ENCODE measurements around the gene C8G.

C8G gene

DNA sequence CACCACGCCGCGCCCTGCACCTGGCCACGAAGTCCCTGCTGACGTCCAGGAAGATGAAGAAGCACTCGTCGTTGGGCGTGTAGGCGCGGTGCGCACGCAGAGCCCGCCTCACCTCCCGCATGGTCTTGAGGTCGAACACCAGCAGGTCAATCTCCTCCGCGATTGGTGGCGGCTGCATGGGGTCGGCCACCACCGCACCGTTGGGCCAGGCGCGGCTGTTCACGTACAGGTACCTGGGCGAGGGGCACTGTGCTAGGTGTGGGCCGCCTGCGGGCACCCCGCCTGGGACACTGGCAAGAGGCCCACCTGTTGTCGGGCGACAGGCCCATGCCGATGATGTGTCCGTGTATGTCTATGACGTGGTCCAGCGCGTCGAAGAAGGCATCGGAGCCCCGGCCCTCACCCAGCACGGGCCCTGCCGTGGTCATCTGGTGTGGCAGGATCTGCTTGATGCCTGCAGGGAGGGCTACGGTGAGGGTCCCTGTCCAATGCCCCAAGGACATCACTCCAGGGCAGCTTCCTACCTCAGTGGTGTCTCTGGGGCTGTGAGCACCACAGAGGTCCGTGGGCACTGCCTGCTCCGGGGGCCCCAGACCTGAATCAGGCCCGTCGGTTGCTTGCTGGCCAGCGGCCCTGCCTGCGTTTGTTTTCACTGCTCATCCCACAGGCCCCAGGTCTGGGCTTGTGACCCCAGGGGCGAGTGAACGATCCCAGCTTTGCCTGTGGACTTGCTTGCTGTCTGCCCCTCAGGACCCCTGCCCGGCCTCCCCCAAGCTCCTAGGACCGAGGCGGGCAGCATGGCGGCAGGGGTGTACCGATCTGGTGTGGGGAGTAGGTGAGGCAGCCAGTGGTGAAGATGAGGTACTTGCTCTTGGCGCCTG is 3.6 kb upstream of the C8G start:
- no peak for DNase-seq (ENCODE audit: low read depth in 2 of 2)

DNA sequence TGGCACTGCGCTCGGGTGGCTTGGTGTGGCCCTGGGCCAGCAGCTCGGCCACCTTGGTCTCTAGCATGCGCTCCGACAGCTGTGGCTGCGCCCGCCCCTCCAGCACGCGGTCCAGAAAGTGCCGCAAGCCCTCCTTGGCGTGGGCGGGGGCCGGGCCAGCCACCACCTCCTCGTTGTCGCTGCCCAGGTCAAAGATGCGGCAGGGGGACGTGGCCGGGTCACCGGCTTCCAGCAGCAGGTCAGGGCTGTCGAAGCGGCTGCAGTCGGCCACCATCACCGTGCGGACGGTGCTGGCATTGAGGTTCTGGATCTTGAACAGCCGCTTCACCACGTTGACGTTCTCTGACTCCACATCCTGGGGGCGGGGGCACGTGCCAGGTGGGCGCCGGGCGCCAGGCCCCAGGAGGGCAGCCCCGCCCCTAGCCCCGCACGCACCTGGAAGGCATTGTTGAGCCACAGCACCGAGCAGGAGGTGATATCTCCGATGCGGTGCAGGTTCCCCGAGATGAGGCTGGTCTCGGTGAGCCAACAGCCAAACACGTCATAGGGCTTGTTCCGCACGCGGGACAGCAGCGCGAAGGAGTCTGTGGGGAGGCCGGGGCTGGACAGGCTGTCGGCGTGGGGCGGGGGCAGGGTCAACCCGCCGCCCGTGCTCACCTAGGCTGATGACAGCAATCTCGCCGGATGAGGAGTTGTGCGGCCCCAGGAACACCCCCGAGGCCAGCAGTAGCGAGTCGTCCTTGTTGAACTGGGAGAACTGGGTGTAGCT is 2.7 kb upstream of the C8G start:
- no peak for DNase-seq (ENCODE audit: low read depth in 2 of 2)

DNA sequence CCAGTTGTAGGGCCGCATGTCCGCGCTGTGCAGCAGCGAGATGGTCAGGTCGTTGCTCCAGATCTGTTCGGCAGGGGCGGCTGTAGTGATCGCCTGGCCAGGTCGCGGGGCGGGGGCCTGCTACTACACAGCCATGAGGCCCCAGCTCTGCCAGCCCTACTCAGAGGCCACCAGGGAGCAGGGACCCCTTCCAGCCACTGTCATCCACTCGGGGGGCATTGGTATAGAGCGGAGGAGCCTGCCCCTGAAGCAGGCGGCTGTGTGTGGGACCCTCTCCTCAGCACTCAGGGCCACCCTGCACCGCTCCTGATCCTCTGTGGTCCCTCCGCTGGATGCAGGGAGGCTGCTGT is 2.2 kb upstream of the C8G start:
- no peak for DNase-seq (ENCODE audit: low read depth in 2 of 2)

DNA sequence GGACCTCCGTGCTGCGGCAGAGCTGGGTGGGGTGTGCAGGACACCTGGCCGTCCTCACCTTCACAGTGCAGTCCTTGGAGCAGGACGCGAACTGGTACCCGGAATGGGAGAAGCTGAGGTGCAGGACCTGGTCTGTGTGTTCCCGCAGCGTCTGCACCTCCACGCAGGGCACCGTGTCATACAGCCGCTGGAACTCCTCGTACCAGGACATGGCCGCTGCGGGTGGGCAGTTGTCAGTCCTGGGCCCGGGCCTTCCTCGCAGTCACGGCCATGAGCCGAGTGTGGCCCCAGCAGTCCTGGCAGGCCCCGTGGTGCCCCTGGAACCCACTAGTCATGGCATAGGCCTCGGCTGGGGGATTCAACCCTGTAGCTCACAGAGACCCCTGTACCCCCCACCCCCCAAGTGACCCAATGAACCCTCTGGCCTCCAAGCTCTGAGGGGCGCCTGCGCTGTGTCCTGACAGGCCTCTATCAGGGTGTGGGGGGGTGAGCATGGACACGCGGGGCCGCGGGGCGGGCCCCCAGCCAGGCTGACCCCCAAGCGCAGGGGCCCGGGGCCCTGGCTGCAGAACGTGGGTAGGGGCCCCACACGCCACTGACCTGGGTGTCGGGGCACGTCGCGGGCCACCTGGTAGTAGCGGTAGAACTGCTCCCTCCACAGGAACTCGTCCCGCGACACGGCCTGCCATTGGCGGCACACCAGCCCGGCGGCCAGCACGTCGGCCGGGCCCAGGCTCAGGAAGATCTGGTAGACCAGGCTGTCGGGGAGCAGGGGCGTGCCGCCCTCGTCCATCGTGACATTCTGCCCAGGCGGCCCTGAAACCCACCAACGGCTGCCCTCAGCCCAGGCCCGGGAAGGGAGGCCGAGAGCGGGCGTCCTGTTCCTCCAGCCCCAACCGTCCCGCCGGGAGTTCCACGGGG is 1.5 kb upstream of the C8G start:
- DNase-seq (ENCODE audit: low read depth in 2 of 2): no peak

DNA sequence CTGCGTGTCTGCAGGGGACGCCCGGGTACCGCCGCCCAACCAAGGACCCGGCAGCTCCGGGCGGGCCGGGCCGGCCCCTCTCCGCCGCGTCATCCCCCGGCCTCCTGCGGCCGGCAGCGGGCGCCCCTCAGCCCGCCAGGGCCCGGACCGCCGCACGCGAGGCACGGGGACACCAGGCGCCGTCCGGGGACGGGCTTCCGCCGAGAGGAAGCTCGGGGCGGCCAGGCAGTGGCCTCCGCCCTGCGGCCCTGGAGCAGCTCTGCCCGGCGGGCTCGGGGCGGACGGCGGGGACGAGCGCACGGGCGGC is 878 bp upstream of the C8G start:
- DNase-seq (ENCODE audit: low read depth in 2 of 2): no peak

DNA sequence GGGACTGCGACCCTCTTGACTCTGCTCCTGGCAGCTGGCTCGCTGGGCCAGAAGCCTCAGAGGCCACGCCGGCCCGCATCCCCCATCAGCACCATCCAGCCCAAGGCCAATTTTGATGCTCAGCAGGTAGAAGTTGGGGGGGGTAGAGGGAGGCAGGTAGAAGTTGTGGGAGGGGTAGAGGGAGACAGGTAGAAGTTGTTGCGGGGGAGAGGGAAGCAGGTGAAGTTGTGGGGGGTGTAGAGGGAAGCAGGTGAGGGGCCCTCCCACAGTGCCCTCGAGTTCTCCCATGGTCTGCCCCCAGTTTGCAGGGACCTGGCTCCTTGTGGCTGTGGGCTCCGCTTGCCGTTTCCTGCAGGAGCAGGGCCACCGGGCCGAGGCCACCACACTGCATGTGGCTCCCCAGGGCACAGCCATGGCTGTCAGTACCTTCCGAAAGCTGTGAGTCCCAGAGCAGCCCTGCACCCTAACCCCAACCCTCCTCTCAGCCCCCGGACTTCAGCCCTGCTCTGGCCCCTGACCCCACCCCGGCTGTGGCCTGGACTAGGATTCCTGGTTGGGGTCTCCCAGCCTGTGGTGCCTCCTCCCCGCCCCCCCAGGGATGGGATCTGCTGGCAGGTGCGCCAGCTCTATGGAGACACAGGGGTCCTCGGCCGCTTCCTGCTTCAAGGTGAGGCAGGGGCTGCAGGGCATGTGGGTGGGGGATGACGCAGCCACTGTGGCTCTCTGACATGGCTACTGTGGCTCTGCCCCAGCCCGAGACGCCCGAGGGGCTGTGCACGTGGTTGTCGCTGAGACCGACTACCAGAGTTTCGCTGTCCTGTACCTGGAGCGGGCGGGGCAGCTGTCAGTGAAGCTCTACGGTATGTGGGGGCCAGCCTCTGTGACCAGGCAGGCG is 537 bp downstream of the C8G start:
- no peak for DNase-seq (ENCODE audit: low read depth in 2 of 2)

DNA sequence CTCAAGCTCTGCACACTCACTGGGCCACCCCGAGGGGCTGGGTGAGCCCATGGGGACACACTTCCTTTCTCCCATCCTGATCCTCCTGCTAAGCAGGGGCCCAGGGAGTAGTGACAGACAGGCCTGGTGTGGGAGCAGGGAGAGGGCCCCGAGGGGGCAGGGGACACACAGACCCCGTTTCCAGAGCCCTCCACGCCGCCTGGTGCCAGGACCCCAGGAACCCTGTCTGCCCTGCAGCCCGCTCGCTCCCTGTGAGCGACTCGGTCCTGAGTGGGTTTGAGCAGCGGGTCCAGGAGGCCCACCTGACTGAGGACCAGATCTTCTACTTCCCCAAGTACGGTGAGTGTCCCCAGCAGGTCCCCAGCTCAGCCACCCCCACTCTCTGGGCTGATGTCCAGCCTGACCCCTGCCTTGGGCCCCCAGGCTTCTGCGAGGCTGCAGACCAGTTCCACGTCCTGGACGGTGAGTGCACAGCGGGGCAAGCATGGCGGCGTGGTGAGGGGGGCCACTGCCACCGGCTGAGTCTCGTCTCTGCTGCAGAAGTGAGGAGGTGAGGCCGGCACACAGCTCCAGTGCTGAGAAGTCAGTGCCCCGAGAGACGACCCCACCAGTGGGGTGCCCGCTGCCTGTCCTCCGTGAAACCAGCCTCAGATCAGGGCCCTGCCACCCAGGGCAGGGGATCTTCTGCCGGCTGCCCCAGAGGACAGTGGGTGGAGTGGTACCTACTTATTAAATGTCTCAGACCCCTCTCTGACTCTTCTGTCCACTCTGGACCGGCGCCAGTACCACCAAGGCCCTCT is 1.4 kb downstream of the C8G start:
- no peak for DNase-seq (ENCODE audit: low read depth in 2 of 2)

DNA sequence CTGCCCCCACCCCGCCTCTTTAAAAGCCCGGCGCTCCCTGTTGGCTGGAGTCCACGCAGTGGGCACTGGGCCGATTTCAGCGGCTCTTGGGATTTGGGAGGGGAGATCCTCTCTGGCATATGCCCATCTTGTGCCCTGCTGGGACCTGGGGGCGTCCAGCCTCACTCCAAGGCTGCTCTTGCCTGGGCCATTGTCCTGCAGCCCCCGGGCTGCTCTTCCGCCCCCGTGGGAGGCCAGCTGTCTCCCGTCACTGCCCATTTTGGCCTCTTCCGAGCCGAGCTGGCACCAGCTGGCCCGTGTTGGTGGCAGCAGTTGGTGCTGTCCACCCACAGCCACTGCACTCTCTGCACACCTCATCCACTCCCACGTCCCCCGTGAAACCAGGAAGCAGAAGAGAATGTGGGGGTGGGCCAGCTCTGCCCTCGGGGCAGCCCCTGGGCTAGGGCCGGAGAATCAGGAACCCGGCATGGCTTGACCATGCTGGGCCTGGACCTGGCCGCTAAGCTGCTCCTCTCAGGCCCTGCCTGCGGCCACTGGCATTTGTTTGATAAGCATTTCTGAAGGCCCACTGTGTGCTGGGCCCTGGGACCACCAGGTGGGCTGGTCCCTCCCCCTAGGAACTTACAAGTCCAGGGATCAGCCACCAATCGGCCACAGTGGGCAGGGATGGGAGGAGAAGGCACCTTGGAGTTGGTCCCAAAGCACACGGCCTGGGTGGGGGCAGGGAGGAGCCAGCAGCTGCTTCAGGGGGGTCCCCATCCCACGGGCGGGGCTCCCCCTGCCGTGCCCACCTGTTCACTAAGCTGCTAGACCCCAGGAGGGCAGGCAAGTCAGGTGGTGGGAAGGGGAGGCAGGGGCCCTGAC is 2.2 kb downstream of the C8G start:
- DNase-seq (ENCODE audit: low read depth in 2 of 2): no peak

DNA sequence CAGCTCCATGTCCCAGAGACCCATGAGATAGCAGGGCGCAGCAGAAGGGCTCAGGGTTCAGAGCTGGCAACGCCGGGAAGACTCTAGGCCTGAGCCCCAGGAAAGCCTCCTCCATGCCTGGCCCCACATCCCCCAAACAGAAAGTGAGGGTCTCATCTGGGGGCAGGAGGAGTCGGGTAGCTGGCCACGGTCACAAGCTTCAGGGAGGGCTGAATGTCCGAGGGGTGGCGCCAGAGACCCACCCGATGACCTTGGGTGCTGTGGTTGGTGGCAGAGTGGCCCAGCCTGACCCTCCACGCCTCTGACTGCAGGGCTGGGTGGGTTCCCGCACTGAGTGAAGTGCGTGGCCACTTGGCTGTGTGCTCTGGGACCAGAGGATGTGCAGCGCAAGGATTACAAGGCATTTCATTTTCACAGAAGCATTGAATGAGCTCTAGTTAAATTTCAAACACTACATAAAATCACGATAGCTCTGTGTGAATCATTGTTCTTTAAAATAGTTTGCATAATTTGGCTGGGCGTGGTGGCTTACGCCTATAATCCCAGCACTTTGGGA is 3.0 kb downstream of the C8G start:
- no peak for DNase-seq (ENCODE audit: low read depth in 2 of 2)

DNA sequence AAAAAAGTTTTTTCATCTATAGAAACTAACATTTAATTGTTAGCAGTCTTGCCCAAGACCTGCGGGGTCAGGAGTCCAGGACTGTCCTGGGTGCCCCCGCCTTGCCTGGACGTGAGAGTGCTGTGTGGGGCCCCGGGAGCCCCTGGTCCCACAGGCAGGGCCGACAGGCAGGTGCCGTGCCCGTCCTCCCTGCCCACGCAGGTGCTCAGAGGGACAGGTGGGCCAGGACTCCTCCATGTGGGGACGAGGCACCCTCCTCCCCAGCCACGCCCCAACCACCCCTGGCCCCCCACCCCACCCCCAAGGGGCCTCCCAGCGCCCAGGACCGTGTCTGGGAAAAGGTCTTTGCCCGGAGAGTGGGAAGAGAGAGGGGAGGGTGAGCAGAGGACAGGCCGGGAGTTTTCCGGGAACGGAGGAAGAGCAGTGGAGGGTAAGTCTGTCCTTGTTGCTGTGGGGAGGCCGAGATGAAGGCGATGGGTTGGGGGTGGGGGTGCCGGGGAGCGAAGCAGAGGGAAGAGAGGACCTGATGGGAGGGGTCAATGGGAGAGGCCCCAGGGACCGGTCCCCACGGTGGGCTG is 4.3 kb downstream of the C8G start:
- no peak for DNase-seq (ENCODE audit: low read depth in 2 of 2)

DNA sequence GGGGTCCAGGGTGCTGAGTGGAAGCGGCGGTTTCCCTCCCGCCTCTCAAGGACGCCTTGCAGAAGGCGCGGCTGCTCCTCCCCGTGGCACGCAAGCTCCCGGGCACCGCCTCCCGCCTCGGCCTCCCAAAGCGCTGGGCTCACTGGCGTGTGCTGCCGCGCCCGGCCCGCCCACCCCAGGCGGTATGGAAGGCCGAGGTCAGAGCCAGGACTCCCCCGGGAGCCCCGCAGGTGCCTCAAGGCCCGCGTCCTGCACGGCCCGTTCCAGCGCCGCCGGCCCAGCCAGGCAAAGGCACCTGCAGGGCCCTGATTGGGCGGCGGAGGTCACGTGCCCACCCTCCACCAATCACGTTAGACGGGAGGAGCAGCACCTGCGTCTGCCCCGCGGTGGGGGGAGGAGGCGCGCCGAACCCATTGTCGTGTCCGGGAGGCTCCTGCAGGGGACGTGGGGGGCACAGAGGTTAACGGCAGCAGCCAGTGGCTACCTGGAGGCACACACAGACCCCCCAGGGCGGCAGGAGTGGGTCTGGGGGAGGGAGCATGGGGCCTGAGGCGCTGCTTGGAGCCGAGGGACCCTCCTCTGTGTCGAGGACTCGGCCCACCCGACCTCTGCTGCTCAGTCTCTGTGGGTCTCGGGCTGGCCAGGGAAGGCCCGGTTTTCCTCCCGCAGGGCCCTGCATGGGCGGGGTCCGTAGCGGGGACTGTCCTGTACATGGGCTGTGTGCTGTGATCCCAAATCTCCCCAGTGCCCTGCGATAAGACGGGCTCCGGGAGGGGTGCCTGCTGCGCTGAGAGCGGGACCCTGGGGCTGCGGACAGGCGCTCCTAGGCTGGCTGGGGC is 5.0 kb downstream of the C8G start:
- peak; percentile 90 to 94 for DNase-seq (ENCODE audit: low read depth in 2 of 2)

DNA sequence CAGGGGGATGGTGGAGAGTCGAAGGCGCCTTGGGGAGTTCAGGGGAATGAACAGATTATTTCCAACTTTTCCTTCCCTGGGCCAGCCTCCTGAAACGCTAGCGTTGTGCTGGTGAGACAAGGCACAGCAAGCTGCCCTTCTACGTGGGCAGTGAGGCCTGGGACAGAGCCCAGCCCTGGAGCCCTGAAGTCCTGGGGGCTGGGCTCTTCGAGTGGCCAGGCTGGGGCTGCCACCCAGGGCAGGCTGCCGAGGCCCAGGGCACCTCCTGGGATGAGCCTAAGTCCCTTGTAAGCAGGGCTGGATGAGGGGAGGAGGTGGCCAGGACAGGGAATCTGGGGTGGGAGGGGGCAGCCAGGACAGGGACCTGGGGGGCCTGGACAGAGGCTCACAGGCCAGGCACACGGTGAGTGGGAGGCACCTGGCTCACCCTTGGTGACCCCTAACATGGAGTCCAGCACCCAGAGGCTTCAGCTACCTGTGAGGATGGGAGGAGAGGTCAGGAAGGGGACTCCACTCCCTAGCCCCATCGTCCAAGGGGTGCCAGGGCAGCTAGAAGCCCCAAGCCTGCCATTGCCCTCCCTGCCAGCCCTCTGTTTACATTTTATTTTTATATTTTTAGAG is 5.7 kb downstream of the C8G start:
- DNase-seq (ENCODE audit: low read depth in 2 of 2): no peak

DNA sequence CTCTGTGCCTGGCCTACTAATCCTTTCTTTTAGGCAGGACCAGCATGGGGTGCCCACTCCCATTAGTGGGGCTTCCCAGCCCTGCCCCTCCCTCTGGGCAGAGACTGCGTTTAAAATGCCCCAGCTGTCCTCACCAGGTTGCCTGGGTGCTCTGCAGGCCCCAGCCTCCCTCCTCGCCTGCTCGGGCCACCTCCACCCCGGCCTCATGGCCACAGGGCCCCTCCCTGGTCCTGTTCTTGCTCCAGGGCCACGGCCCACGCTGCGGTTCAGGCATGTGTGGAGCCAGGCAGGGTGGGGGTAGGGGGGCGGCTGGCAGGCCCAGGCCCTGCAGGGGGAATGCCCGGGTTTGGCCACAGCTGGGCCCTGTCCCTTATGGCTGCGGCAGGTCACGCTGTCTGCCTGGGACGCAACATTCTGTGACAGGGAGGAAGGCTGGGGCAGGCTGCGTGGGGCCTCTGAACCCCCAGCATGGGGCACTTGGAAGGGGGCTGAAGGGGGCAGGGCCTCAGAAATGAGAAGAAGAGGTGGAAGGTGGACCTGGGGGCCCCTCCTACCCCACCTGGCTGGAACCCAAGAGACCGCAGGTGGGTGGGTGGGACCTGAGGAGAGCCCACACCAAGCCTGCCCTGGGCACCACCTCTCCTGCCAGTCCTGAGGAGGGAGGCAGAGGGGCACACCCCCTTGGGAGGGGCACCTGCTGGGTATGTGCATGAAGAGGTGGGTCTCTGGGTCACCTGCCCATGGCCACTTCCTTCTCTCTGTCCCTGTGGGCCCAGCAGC is 6.7 kb downstream of the C8G start, which contains the start of gene LCN12:
Gene LCN12 (plus strand): TSS at position 733 of the 780 bp plus-strand sequence. CDS start 55 bp downstream, outside the sequence.
- no peak for DNase-seq (ENCODE audit: low read depth in 2 of 2)

DNA sequence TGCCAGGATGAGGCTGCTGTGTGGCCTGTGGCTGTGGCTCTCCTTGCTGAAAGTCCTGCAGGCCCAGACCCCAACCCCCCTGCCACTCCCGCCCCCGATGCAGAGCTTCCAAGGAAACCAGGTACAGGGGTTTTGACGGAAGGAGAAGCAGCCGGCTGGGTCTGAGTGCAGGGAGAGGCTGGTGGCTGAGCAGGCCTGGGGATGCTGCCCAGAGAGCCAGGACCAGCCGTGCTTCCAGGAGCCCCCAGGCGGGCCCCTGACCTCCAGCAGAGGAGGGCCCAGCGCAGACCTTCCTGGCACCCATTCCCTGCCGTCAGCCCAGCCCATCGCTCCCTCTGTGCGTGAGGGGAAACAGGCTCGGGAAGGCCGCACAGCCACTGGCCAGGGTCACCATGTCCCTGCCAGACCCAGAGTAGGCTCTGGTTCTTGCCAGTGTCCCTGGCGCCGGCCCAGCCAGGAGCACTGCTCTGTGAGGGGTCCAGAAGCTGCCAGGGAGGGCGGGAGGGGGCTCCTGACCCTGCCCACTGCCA is 7.3 kb downstream of the C8G start:
- DNase-seq (ENCODE audit: low read depth in 2 of 2): no peak

DNA sequence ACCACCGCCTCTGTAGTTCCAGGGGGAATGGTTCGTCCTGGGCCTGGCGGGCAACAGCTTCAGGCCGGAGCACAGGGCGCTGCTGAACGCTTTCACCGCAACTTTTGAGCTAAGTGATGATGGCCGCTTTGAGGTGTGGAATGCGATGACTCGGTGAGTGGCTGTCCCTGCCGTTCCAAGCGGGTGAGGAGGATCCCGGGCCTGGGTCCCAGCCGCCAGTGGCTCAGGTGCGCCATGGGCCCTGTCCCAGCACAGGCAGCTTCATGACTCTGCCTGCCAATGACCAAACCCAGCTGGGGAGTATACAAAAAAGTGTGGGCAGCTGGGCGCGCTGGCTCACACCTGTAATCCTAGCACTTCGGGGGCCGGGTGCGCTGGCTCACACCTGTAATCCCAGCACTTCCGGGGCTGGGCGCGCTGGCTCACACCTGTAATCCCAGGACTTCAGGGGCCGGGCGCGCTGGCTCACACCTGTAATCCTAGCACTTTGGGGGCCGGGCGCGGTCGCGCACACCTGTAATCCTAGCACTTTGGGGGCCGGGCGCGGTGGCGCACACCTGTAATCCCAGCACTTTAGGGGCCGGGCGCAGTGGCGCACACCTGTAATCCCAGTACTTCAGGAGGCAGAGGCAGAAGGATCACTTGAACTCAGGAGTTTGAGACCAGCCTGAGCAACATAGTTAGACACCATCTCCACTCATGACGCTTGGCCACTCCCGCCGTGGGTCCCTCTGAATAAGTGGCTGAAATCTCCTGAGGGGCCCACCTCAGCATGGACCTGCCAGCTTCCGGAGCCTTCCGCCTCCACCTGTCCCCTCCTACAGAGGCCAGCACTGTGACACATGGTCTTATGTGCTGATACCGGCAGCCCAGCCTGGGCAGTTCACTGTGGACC is 8.1 kb downstream of the C8G start:
- DNase-seq (ENCODE audit: low read depth in 2 of 2): no peak
